GM21528 (cell line): ENCODE data around the gene CYTH1.

Source experiments
- ATAC-seq: cut with Tn5 transposase; IDR thresholded peaks from one replicate; pipeline ENCODE4 v1.9.1; 2021; ENCODE audit warnings: mild to moderate bottlenecking, moderate library complexity; ENCODE audit not compliant: unreplicated experiment, low FRiP score

Gene CYTH1

DNA sequence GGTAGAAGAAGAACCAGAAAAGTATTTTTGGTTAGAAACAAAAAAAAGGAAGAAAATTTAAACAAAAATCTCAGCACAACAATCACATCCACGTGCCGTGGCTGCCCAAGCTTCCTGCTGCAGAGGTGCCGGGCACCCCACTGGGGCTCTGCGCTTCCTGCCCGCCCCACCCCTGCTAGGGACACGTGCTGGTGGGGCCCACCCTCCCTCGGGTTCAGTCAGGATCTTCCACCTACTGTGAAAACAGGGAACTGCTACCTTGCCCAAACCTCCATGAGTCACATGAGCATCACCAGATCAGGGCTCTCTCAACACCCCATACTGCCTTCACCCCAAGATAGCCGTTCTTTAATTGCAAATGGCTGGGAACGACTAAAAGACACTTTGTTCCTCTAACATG, 24.4 kb upstream of the CYTH1 start:
- ATAC-seq = no peak

DNA sequence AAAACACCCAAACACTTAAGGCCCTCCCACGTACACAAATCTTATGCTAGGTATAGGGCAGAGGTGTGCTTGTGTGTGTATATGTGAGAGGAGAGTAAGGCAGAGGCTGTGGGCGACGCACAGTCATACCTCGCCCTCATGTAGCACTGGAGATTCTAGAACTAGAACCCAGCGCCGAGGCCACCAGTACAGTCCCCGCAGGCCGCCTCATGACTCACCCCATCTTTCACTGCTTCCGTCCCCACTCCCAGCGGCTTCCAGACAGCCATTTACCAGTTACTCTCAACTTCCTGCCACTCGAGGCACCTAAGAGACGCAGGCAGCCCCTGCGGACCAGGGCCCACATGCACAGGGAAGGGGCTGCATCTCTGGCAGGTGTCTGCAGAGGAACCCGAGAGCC, 23.2 kb upstream of the CYTH1 start:
- no peak for ATAC-seq

DNA sequence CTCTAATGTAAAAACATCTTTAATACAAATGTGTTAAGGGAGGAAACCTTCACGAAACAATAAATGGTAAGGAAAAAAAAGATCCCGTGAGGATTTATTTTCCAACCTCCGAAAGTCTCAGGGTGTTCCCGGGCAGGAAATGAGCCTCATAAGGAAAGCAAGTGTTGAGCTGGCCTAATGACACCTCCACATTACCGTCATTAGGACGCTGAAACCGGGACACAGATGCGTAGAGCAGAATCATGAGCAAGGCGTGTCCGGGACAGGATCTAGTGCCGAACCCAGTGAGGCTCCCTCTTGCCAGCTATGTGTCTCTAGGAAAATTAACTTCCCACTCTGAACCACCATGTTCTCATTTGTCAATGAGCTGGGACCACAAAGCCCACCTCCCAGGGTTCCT, 22.7 kb upstream of the CYTH1 start:
- no peak for ATAC-seq

DNA sequence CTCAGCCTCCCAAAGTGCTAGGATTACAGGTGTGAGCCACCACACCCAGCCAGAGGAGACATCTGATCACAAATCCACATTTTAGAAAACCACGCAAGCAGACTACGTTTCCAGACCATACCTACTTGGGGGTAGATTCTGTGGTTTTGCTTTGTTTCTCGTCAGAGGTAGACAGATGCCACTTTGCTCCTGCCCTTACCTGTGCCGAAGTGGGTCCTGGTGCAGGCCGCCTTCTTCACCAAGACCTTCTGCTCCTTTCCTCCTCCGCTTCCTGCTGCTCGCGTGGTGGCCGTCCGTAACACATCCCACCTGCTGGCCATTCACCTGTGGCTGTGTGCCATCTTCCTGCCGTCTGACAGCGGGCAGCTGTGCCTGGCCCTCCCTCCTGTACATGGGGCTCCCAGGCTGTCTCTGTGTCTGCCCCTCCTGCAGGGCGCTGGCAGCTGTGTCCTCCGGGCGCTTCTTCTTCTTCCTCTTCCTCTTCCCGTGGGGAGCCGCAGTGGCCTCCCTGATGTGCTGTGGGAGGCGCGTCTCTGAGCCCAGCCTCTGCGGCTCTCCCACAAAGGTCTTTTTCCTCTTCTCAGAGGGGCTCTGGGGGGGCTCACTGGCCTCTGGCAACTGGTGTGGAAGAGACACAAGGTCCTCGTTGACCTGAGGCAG, 21.2 kb upstream of the CYTH1 start:
- ATAC-seq = no peak

DNA sequence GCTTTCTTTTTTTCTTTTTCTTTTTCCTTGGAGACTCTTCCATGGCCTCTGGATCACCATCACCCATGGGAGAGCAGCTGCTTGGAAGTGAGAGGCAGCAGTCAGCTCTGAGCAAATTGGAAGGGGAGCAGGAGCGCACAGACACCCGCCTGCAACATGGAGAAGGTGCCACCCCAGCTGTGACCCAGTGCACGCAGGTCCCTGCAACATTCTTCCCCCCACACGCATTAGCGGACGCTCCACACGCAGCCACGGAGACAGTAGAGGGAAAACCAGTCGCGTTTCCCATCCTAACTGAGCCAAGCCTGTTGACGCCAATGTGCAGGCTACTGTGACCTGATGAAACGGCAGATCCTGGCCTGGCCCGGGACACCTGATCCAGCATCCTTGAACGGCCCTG, 20.4 kb upstream of the CYTH1 start:
- ATAC-seq = no peak

DNA sequence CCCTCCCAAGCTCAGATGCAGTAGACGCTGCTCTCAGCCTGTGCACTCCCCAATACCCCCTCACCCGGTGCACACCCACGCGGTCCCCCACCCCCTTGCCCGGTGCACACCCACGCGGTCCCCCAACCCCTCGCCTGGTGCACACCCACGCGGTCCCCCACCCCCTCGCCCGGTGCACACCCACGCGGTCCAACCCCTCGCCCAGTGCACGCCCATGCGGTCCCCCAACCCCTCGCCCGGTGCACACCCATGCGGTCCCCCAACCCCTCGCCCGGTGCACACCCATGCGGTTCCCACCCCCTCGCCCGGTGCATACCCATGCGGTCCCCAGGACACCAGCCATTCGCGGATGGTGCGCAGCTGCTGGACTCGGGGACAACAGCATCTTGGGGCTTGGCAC, 19.9 kb upstream of the CYTH1 start:
- ATAC-seq = no peak

DNA sequence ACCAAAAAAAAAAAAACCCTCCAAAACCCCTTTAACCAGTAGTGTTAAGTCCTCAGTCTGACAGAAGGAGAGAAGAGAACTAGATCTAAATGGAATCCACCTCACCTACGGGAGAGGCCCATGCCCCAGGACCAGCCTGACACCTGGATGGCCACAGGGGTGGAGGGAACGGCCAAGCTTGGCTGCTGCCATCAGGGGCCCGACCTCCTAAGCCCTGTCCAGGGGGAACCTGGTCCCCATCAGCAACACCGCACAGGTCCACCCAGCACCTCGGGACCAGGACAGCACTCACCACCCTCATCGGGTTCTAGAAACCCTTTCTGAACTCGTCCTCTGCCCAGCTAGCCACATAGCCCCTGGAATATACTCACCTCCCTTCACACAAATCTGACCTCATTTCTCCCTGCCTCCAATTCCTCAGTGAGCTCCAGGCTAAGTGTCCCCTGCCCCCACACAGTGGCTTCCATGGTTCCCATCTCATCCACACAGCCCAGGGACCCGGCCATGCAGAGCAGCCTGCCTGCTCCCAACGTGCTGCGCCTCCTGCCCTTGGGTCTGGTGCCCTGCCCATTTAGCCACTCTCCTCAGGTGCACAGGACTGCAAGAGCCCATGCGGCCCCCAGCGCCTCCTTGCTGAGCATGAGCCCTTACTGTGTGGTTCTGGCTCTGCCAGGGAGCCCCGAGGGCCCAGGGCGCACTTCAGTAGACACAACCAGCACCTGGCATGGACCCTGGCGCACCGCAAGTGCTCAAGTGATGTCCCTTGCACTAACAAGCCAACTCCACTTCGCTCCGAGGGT, 18.3 kb upstream of the CYTH1 start:
- no peak for ATAC-seq

DNA sequence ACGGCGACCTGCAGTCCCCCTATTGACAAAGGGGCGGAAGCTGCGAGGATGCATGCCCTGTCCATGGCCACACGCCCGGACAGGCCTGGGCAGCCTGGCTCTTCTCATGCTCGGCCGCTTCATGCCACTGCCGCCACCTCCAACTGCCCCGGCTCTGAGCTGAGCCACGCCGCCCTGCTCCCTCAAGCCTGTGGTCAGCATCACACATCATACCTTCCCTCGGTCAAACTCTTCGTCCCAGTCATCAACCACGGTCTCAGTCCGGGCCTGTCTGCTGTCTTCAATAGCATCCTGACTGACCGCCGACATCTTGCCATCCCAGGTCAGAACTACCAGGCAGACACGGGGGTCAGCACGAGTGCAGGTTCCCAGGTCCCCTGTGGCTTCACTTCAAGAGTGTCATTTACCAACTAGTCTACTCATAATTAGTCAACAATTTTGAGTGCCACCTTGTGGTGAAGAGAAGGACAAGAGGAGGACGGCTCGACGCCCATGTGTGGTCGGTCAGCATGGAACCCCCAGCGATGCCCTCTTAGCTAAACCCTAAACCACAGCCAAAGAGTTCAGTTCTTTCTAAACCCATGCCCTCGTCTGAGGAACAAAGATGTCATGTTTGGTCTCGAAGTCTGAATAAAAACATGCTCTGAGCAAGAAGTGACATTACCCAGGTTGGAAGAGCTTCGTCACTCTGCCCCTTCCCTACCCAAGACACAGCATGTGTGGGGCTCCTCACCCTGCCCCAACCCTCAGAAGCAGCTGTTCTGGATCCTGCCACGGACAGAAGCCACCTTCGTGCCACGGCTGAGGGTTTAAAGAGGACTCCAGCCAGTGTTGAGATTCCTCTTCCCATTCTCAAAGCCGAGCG, 16.9 kb upstream of the CYTH1 start:
- ATAC-seq = no peak

DNA sequence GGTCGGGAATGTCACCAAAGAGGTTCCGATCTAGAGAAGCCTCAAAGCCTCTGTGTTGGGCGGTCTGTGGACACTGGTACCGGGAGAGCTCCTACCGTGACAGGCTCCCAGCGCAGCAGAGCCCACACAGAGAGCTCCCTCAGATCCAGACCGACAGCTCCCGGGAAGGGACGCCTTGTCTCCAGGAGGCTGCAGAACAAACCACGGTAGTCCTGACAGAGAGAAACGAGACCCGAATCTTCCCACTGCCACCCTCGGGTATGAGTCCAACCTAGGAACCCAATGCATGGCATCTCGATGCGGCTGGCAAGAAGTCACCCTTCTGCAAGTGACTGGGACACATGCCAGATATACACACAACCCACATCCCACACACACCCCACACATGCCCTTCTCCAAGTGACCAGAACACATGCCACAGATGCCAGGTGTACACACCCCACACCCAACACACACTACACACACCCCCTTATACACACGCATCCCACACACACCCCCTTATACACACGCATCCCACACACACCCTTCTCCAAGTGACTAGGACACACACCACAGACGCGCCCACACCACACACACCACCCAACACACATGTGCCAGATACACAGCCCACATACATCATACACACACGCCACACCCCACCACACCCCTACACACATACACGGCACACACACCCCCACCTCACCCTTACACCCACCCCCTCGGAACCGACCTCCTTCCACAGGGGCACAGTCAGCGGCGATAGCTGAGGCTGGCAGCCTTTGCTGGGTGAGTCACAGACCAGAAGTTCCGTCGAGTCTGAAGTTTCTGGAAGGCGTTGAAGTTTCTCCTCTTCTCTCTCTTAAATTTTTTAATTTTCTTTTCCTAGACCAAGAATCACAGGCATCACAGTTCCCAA, 15.9 kb upstream of the CYTH1 start:
- ATAC-seq = no peak

DNA sequence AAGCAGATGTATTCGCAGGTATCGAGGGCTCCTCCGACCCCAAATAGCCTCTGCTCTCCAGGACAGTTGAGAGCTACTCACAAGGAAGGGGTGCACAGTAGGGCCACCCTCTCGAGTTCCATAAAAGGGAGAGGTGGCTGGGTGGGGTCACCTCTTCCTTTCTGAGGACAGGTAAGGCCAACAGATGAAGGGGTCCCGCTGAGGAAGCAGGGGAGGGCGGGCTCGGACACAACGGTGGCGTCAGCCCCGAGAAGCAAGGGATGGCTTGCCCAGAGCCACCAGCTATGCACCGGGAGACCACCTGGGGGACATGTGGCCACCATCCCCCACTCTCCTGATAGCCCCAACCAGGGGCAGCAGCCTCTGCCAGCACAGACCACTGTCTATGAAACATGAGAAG, 15.1 kb upstream of the CYTH1 start:
- no peak for ATAC-seq

DNA sequence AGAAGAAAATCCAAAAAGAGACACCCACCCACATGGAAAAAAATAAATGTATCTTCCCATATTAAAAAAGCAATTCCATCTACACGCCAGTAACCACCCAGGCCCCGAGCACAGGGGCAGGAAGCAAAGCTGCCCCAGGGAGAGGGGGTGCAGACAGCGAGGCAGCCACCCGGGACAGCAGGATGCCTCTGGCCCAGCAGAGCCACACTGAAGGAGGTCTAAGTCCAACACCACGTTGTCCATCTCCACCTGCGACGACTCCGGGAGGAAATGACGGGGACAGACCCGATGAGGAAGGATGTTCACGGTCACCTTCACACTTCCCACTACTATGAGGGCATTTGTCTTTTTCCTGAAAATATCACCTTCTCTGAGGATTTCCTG, 14.4 kb upstream of the CYTH1 start:
- no peak for ATAC-seq

DNA sequence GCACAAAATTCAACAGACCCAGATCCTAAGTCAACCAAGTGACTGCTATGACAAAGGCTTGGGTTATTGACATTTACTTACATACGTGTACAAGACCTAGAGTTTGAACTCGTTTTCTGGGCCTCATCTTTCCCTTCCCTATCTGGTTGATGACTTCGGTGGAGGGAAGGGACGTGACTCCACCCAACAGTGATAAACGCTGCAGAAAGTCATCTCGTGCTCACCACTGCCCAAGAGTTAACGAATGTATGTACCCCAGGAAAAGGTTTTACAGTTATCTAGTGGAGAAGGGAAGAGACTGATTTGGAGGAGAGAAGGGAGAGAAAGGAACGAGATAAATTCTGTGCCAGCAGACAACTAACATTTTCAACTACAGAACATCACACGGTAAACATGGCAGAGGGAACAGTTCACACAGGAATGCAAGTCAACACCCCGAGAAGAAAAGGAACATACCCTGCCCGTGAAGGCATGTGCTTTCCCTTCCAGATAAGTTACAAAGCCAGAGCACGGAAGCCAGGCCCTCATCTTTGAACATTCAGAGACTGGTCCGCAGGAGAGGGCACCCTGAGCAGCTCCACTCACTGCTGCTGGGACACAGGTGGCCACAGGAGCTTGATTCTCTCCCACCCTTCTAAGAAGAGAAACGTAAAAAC, 13.9 kb upstream of the CYTH1 start:
- no peak for ATAC-seq

DNA sequence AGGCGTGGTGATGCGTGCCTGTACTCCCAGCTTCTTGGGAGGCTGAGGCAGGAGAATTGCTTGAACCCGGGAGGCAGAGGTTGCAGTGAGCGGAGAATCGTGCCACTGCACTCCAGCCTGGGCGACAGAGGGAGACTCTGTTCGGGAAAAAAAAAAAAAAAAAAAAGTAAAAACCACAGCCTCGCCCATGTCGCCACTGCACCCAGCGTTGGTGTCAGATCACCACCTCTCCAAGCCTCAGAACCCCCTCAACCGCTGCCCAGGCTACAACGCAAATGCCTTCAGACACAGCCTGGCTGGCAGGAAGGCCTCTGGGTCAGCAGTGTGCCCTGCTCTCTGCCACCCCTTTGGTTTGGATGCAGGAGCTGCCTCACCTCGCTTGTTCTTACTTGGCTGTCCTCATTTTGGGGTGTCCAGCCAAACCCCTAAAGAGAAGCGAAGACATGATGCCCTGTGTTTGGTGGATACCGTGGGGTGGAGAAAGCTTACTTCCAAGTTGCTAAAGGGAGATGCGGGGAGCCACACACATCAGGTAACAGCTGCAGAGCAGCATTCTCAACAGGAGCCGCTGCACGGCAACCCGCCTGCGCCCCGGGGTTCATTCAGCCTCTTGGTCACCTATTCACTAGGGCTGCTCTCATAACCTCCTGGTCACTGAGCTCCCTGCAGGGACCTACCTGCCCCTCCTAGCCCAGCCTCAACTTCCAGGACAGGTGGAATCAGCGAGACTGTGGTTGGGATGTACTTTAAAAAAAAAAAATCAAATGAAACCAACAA, 13.0 kb upstream of the CYTH1 start:
- no peak for ATAC-seq

DNA sequence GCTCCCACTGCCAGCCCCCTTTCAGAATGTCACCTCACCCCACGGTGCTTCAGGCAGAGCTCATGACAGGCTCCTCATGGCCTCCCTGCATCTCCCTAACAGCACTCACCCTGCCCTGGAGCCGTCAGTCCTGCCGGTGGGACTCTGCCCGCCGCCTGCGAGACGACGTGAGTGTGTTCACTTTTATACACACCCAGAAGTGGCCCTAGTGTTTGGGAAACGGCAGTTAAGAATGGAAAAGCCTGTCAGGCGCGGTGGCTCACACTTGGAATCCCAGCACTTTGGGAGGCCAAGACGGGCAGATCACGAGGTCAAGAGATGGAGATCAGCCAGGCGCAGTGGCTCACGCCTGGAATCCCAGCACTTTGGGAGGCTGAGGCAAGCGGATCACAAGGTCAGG, 12.3 kb upstream of the CYTH1 start:
- no peak for ATAC-seq

DNA sequence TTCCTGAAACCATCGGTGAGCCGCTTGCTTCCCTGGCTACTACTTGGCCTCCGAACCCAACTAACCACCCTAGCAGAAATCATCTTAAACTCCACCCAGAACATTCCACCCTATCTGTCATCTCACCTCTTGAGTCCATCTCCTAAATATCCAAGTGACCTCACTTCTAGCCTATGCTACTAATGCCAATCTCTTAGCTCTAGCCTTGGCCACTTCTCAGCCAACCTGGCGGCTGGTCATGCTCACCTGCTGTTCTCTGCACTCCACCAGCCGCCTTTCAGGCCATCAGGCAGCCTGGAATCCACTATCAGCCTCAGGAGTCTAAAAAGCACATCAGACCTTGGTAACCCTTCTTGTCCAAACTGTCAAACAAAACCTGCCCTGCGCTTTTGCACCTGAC, 11.9 kb upstream of the CYTH1 start:
- no peak for ATAC-seq

DNA sequence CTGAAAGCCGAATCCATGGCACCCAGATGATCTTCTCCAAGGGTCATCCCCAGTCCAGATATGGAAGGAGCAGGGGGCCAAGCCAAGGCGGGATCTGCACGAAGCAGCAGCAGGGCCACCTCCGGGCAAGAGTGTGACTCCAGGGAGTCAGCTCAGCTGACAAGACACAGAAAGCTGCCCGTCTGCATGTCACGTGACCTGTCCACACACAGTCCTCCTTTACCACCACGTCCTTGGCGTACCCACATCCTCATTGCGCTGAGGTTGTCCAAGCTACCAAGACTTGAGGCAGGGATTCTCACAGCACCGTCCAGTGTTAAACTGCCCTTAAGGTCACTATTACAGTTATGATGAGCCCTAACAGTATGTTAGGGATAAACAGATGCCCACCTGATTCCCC, 11.3 kb upstream of the CYTH1 start:
- ATAC-seq = no peak

DNA sequence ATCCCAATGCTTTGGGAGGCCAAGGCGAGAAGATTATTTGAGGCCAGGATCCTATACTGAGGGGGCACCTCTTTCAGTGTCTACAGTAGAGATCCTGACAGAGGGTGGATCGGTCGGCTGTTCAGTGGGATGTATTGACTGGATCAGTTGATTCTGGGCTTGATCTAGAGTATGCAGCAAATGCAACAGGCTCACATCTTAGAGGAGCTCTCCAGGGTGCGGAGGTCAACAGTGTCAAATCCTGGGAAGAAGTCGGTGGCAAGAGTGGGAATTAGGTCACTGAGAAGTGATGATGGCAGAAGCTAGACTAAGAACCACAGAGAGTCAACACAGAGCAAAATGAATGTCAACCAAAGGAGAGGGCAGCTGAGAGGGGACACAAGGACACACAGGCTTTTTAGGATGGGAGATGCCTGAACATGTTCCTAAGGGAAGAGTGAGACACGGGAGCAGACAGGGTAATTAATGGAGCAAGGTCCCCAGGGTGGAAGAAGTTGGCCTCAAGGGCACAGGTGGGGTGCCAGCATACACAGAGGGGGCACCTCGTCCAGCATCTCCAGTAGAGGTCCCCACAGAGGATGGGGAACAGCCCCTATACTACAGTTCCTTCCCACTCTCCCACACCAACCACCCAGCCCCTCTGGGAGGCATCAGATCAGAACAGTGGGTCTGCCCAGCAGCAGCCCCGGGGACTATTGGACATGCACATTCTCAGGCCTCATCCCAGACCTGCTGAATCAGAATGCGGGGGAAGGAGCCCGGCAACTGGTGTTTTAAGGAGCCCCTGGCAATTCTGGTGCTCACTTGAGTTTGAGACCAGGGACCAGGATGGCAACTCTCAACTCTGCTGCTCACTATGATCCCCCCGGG, 10.0 kb upstream of the CYTH1 start:
- ATAC-seq = no peak

DNA sequence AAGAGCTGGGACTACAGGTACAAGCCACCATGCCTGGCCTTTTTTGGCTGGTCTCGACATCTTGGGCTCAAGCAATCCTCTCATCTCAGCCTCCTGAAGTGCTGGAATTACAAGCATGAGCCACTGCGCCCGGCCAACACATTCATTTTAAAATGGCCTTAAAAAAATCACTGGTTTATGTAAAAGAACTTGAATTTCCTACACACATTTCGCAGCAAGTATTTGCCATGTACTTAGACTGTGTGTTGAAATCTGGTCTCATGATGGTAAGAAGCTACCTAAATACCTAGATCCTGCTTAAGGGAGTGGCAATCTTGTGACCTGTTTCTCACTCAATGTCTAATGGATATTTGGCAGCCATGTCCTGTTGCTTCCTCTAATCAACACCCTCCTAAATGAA, 8.5 kb upstream of the CYTH1 start:
- no peak for ATAC-seq
